Measurements from ENCODE around the gene BEST3. TPM values are rescaled to one million over a fixed set of nuclear protein-coding genes. Genes with fewer than 3 reads are reported as not detected.

Gene BEST3
- total and polyA plus RNA-seq, 2 experiments from 2014 or later = not detected

- H3K27me3 Mint-ChIP-seq (ENCODE audit: insufficient read depth, low read depth, poor library complexity) = no peaks in the 10 kb centered on the region
- H3K4me3 Mint-ChIP-seq = no peak overlapping the region
- Histone ChIP-seq H3K27ac (ENCODE audit: low read depth) (no peak overlapping the region), H3K4me2 (no peak overlapping the region), H3K79me2 (replicated peaks; ENCODE audit: insufficient read depth) (no peaks in the 10 kb centered on the region), H2AFZ (no peak overlapping the region), H3K4me1 (ENCODE audit: insufficient read depth) (0 out of 2 replicates have a peak, but pooled peaks cover 7% of the 10 kb centered on the region), H3K27me3 (ENCODE audit: insufficient read depth) (no peaks in the 10 kb centered on the region), H3K36me3 (ENCODE audit: insufficient read depth) (no peaks in the 10 kb centered on the region), H4K20me1 (replicated peaks; ENCODE audit: insufficient read depth) (no peaks in the 10 kb centered on the region), H3K4me3 (no peak overlapping the region), H3K9me2 (ENCODE audit: insufficient read depth) (peaks cover 5% of the 10 kb centered on the region), H3F3A (replicated peaks; ENCODE audit: low read depth) (no peaks in the 10 kb centered on the region)
- ATAC-seq (no peak), DNase-seq (ENCODE audit: low spot score) (no peak)
- H3K4me1 Mint-ChIP-seq = peaks cover 6% of the 10 kb centered on the region; the same call in 2 of the 3 replicates
- H3K9me3 Mint-ChIP-seq = no peaks in the 10 kb centered on the region
- TF ChIP-seq, protein P1, sequence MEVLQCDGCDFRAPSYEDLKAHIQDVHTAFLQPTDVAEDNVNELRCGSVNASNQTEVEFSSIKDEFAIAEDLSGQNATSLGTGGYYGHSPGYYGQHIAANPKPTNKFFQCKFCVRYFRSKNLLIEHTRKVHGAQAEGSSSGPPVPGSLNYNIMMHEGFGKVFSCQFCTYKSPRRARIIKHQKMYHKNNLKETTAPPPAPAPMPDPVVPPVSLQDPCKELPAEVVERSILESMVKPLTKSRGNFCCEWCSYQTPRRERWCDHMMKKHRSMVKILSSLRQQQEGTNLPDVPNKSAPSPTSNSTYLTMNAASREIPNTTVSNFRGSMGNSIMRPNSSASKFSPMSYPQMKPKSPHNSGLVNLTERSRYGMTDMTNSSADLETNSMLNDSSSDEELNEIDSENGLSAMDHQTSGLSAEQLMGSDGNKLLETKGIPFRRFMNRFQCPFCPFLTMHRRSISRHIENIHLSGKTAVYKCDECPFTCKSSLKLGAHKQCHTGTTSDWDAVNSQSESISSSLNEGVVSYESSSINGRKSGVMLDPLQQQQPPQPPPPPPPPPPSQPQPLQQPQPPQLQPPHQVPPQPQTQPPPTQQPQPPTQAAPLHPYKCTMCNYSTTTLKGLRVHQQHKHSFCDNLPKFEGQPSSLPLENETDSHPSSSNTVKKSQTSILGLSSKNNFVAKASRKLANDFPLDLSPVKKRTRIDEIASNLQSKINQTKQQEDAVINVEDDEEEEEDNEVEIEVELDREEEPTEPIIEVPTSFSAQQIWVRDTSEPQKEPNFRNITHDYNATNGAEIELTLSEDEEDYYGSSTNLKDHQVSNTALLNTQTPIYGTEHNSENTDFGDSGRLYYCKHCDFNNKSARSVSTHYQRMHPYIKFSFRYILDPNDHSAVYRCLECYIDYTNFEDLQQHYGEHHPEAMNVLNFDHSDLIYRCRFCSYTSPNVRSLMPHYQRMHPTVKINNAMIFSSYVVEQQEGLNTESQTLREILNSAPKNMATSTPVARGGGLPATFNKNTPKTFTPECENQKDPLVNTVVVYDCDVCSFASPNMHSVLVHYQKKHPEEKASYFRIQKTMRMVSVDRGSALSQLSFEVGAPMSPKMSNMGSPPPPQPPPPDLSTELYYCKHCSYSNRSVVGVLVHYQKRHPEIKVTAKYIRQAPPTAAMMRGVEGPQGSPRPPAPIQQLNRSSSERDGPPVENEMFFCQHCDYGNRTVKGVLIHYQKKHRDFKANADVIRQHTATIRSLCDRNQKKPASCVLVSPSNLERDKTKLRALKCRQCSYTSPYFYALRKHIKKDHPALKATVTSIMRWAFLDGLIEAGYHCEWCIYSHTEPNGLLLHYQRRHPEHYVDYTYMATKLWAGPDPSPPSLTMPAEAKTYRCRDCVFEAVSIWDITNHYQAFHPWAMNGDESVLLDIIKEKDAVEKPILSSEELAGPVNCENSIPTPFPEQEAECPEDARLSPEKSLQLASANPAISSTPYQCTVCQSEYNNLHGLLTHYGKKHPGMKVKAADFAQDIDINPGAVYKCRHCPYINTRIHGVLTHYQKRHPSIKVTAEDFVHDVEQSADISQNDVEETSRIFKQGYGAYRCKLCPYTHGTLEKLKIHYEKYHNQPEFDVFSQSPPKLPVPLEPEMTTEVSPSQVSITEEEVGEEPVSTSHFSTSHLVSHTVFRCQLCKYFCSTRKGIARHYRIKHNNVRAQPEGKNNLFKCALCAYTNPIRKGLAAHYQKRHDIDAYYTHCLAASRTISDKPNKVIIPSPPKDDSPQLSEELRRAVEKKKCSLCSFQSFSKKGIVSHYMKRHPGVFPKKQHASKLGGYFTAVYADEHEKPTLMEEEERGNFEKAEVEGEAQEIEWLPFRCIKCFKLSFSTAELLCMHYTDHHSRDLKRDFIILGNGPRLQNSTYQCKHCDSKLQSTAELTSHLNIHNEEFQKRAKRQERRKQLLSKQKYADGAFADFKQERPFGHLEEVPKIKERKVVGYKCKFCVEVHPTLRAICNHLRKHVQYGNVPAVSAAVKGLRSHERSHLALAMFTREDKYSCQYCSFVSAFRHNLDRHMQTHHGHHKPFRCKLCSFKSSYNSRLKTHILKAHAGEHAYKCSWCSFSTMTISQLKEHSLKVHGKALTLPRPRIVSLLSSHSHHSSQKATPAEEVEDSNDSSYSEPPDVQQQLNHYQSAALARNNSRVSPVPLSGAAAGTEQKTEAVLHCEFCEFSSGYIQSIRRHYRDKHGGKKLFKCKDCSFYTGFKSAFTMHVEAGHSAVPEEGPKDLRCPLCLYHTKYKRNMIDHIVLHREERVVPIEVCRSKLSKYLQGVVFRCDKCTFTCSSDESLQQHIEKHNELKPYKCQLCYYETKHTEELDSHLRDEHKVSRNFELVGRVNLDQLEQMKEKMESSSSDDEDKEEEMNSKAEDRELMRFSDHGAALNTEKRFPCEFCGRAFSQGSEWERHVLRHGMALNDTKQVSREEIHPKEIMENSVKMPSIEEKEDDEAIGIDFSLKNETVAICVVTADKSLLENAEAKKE (CRISPR knock-in tag; IDR thresholded peaks at IDR 0.05) = no peak
- TF ChIP-seq JUNB (IDR thresholded peaks at IDR 0.05; ENCODE audit: unreplicated experiment) = no peak
- no peak for TF ChIP-seq POLR2AphosphoS5 (IDR thresholded peaks at IDR 0.05; ENCODE audit: low read depth)
- TF ChIP-seq ETS1 (IDR thresholded peaks at IDR 0.05) = no peak
- no peak for TF ChIP-seq EZH2 (IDR thresholded peaks at IDR 0.05; ENCODE audit: low read depth, unreplicated experiment)
- TF ChIP-seq CTCF (conservative IDR thresholded peaks at IDR 0.05; ENCODE audit: low read depth in 2 of 2) = no peak
- no peak for TF ChIP-seq ZNF331 (CRISPR knock-in tag; IDR thresholded peaks at IDR 0.05; ENCODE audit: low read depth)
- TF ChIP-seq, protein P2, sequence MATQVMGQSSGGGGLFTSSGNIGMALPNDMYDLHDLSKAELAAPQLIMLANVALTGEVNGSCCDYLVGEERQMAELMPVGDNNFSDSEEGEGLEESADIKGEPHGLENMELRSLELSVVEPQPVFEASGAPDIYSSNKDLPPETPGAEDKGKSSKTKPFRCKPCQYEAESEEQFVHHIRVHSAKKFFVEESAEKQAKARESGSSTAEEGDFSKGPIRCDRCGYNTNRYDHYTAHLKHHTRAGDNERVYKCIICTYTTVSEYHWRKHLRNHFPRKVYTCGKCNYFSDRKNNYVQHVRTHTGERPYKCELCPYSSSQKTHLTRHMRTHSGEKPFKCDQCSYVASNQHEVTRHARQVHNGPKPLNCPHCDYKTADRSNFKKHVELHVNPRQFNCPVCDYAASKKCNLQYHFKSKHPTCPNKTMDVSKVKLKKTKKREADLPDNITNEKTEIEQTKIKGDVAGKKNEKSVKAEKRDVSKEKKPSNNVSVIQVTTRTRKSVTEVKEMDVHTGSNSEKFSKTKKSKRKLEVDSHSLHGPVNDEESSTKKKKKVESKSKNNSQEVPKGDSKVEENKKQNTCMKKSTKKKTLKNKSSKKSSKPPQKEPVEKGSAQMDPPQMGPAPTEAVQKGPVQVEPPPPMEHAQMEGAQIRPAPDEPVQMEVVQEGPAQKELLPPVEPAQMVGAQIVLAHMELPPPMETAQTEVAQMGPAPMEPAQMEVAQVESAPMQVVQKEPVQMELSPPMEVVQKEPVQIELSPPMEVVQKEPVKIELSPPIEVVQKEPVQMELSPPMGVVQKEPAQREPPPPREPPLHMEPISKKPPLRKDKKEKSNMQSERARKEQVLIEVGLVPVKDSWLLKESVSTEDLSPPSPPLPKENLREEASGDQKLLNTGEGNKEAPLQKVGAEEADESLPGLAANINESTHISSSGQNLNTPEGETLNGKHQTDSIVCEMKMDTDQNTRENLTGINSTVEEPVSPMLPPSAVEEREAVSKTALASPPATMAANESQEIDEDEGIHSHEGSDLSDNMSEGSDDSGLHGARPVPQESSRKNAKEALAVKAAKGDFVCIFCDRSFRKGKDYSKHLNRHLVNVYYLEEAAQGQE (IDR thresholded peaks at IDR 0.05; ENCODE audit: unreplicated experiment) = no peak
- no peak for TF ChIP-seq ZNF114 (CRISPR knock-in tag; IDR thresholded peaks at IDR 0.05)
- TF ChIP-seq STAT1 (IDR thresholded peaks at IDR 0.05; ENCODE audit: unreplicated experiment) = no peak
- TF ChIP-seq CREB1 (CRISPR knock-in tag; IDR thresholded peaks at IDR 0.05; ENCODE audit: low read depth) = no peak
- TF ChIP-seq EZH2phosphoT487 (IDR thresholded peaks at IDR 0.05; ENCODE audit: unreplicated experiment) = no peak
- no peak for TF ChIP-seq NANOG (IDR thresholded peaks at IDR 0.05; ENCODE audit: borderline replicate concordance)
- no peak overlapping the region for H3K27ac Mint-ChIP-seq
- H3K36me3 Mint-ChIP-seq (ENCODE audit: low read depth) = no peaks in the 10 kb centered on the region
Measured at GRCh38 chr12:69714542-69714941, 15.4 kb upstream of the BEST3 start.

Data from GM23338 (cell line).